Stimulated activated naive B cell treated with anti-CD40 and anti-IgM and Interleukin-4, amounts not matched to agents 10 μg/mL and 1 μg/mL and 100 μg/mL, for 72 hours (primary cell): ENCODE data around the gene NOSTRIN.

Experiments
- ATAC-seq, 2 donors: fragments of 150-1000 bp; cut with Tn5 transposase; replicated peaks; 2 replicates each; pipeline ENCODE4 v1.10.0; 2021; ENCODE audit warnings: moderate library complexity in 1 of 2
- DNase-seq: peaks from one replicate; pipeline ENCODE4 v3.0.0; 2021
- H3K27ac Mint-ChIP-seq: one replicate; pipeline ENCODE4 v1.8.0; 2022; ENCODE audit warnings: mild to moderate bottlenecking, mixed read lengths
- H3K27me3 Mint-ChIP-seq, 2 donors: one replicate each; pipeline ENCODE4 v1.8.0; 2022; ENCODE audit warnings: mixed read lengths in 2 of 2
- H3K36me3 Mint-ChIP-seq, 2 donors: one replicate each; pipeline ENCODE4 v1.8.0; 2022; ENCODE audit warnings: mixed read lengths in 2 of 2, mild to moderate bottlenecking in 1 of 2
- H3K4me1 Mint-ChIP-seq, 2 donors: one replicate each; pipeline ENCODE4 v1.8.0; 2022; ENCODE audit warnings: mixed read lengths in 2 of 2, mild to moderate bottlenecking in 1 of 2
- H3K4me3 Mint-ChIP-seq, 2 donors: one replicate each; pipeline ENCODE4 v1.8.0; 2022; ENCODE audit warnings: mild to moderate bottlenecking in 2 of 2, mixed read lengths in 2 of 2, moderate library complexity in 1 of 2
- H3K9me3 Mint-ChIP-seq, 2 donors: one replicate each; pipeline ENCODE4 v1.8.0; 2022; ENCODE audit warnings: mixed read lengths in 2 of 2, mild to moderate bottlenecking in 1 of 2

The NOSTRIN gene

GRCh38 chr2:168798076-168798887 is 4.2 kb upstream of the NOSTRIN start:
- no peak overlapping the region for H3K27ac Mint-ChIP-seq
- no peaks in the 10 kb centered on the region for H3K36me3 Mint-ChIP-seq
- H3K4me1 Mint-ChIP-seq: no peaks in the 10 kb centered on the region
- ATAC-seq: no peak
- H3K27me3 Mint-ChIP-seq: no peaks in the 10 kb centered on the region
- no peak overlapping the region for H3K4me3 Mint-ChIP-seq
- no peaks in the 10 kb centered on the region for H3K9me3 Mint-ChIP-seq
- DNase-seq: no peak

GRCh38 chr2:168798888-168799410 is 3.5 kb upstream of the NOSTRIN start:
- H3K4me1 Mint-ChIP-seq: no peaks in the 10 kb centered on the region

GRCh38 chr2:168801471-168801870 is 966 bp upstream of the NOSTRIN start:
- Mint-ChIP-seq H3K4me1 (no peaks in the 10 kb centered on the region), H3K4me3 (no peak overlapping the region), H3K27me3 (no peaks in the 10 kb centered on the region), H3K9me3 (no peaks in the 10 kb centered on the region), H3K36me3 (no peaks in the 10 kb centered on the region), H3K27ac (no peak overlapping the region)
- no peak for DNase-seq
- no peak for ATAC-seq

More at GRCh38 chr2:168798888-168799410, 3.5 kb upstream of the NOSTRIN start:
- Mint-ChIP-seq H3K27ac (no peak overlapping the region), H3K4me3 (no peak overlapping the region), H3K36me3 (no peaks in the 10 kb centered on the region), H3K9me3 (no peaks in the 10 kb centered on the region), H3K27me3 (no peaks in the 10 kb centered on the region)
- no peak for ATAC-seq
- DNase-seq: no peak

- no peak overlapping the region for H3K4me3 Mint-ChIP-seq
- ATAC-seq (no peak), DNase-seq (no peak)
- H3K9me3 Mint-ChIP-seq: no peaks in the 10 kb centered on the region
- H3K36me3 Mint-ChIP-seq: no peaks in the 10 kb centered on the region
- H3K4me1 Mint-ChIP-seq: no peaks in the 10 kb centered on the region
- H3K27ac Mint-ChIP-seq: no peak overlapping the region
- no peaks in the 10 kb centered on the region for H3K27me3 Mint-ChIP-seq
Measured at GRCh38 chr2:168802859-168803725, 655 bp downstream of the NOSTRIN start.

- Mint-ChIP-seq H3K9me3 (no peaks in the 10 kb centered on the region), H3K4me3 (no peak overlapping the region), H3K27ac (no peak overlapping the region), H3K36me3 (no peaks in the 10 kb centered on the region), H3K4me1 (no peaks in the 10 kb centered on the region), H3K27me3 (no peaks in the 10 kb centered on the region)
- ATAC-seq (no peak), DNase-seq (no peak)
Measured at GRCh38 chr2:168804214-168804613, 1.8 kb downstream of the NOSTRIN start.

GRCh38 chr2:168805615-168806014 is 3.2 kb downstream of the NOSTRIN start:
- DNase-seq: no peak
- no peaks in the 10 kb centered on the region for H3K36me3 Mint-ChIP-seq
- no peak overlapping the region for H3K27ac Mint-ChIP-seq
- no peak for ATAC-seq
- H3K4me3 Mint-ChIP-seq: no peak overlapping the region
- no peaks in the 10 kb centered on the region for H3K4me1 Mint-ChIP-seq
- H3K9me3 Mint-ChIP-seq: no peaks in the 10 kb centered on the region
- no peaks in the 10 kb centered on the region for H3K27me3 Mint-ChIP-seq

GRCh38 chr2:168809537-168809936 is 7.1 kb downstream of the NOSTRIN start:
- H3K4me1 Mint-ChIP-seq: no peaks in the 10 kb centered on the region
- DNase-seq (no peak), ATAC-seq (no peak)
- no peaks in the 10 kb centered on the region for H3K36me3 Mint-ChIP-seq
- H3K27ac Mint-ChIP-seq: no peak overlapping the region
- H3K4me3 Mint-ChIP-seq: no peak overlapping the region
- H3K27me3 Mint-ChIP-seq: no peaks in the 10 kb centered on the region
- no peaks in the 10 kb centered on the region for H3K9me3 Mint-ChIP-seq

- no peaks in the 10 kb centered on the region for H3K36me3 Mint-ChIP-seq
Measured at GRCh38 chr2:168810235-168810634, 7.8 kb downstream of the NOSTRIN start.

GRCh38 chr2:168811696-168812095 is 9.3 kb downstream of the NOSTRIN start:
- Mint-ChIP-seq H3K9me3 (no peaks in the 10 kb centered on the region), H3K4me3 (no peak overlapping the region), H3K27me3 (no peaks in the 10 kb centered on the region), H3K27ac (no peak overlapping the region), H3K36me3 (no peaks in the 10 kb centered on the region), H3K4me1 (no peaks in the 10 kb centered on the region)
- DNase-seq (no peak), ATAC-seq (no peak)

More at GRCh38 chr2:168810235-168810634, 7.8 kb downstream of the NOSTRIN start:
- Mint-ChIP-seq H3K4me3 (no peak overlapping the region), H3K27me3 (no peaks in the 10 kb centered on the region), H3K4me1 (no peaks in the 10 kb centered on the region), H3K27ac (no peak overlapping the region), H3K9me3 (no peaks in the 10 kb centered on the region)
- DNase-seq (no peak), ATAC-seq (no peak)

- Mint-ChIP-seq H3K27ac (no peak overlapping the region), H3K9me3 (no peaks in the 10 kb centered on the region), H3K4me3 (no peak overlapping the region), H3K27me3 (no peaks in the 10 kb centered on the region), H3K36me3 (no peaks in the 10 kb centered on the region), H3K4me1 (no peaks in the 10 kb centered on the region)
- DNase-seq (no peak), ATAC-seq (no peak)
Measured at GRCh38 chr2:168814046-168814445, 11.6 kb downstream of the NOSTRIN start.

- H3K36me3 Mint-ChIP-seq: no peaks in the 10 kb centered on the region
- H3K4me1 Mint-ChIP-seq: no peaks in the 10 kb centered on the region
- no peak for DNase-seq
- no peak overlapping the region for H3K4me3 Mint-ChIP-seq
- H3K9me3 Mint-ChIP-seq: no peaks in the 10 kb centered on the region
- no peaks in the 10 kb centered on the region for H3K27me3 Mint-ChIP-seq
- H3K27ac Mint-ChIP-seq: no peak overlapping the region
- ATAC-seq: no peak
Measured at GRCh38 chr2:168814939-168815907, 12.8 kb downstream of the NOSTRIN start.

GRCh38 chr2:168816369-168816768 is 13.9 kb downstream of the NOSTRIN start:
- Mint-ChIP-seq H3K9me3 (no peaks in the 10 kb centered on the region), H3K27ac (no peak overlapping the region), H3K4me1 (no peaks in the 10 kb centered on the region), H3K27me3 (no peaks in the 10 kb centered on the region), H3K4me3 (no peak overlapping the region), H3K36me3 (no peaks in the 10 kb centered on the region)
- DNase-seq (no peak), ATAC-seq (no peak)

GRCh38 chr2:168819050-168819715 is 16.7 kb downstream of the NOSTRIN start:
- Mint-ChIP-seq H3K27me3 (no peaks in the 10 kb centered on the region), H3K4me3 (no peak overlapping the region), H3K4me1 (no peaks in the 10 kb centered on the region), H3K36me3 (no peaks in the 10 kb centered on the region), H3K27ac (no peak overlapping the region), H3K9me3 (no peaks in the 10 kb centered on the region)
- ATAC-seq (no peak), DNase-seq (no peak)
